MM.1S (cell line): ENCODE results near the gene ANKRD30A.

ENCODE experiments used
- CTCF ChIP-seq: fragments of 300-600 bp; sonication (generic); IDR thresholded peaks from 2 replicates; pipeline ENCODE4 v1.5.1; 2016; ENCODE audit warnings: antibody characterized with exemption, low read length, mixed read lengths
- EZH2 ChIP-seq: fragments of 300-600 bp; sonication (generic); optimal IDR thresholded peaks from 2 replicates; pipeline ENCODE3; 2017; ENCODE audit warnings: low read depth, mild to moderate bottlenecking, antibody characterized with exemption, low read length, mixed read lengths
- EZH2phosphoT487 ChIP-seq: fragments of 300-600 bp; sonication (generic); IDR thresholded peaks from 2 replicates; pipeline ENCODE4 v1.6.1; 2018; ENCODE audit warnings: antibody characterized with exemption, low read length

- no peak for TF ChIP-seq CTCF
- TF ChIP-seq EZH2, result no peak
- TF ChIP-seq EZH2phosphoT487, result no peak
Observed at GRCh38 chr10:37124532-37124931, 866 bp upstream of the ANKRD30A start.
